ENCODE measurements around the gene RALGAPA1. TPM values are rescaled to one million over a fixed set of nuclear protein-coding genes. Genes with fewer than 3 reads are reported as not detected.
A peak's percentile ranks its signal among the peaks of the same experiment; 100 is the strongest.

RALGAPA1 gene
- total RNA-seq, 1 donor from 2014 or later = 61.0 TPM

GRCh38 chr14:35576260-35576659, 232.8 kb downstream of the RALGAPA1 start:
- no peaks in the 10 kb centered on the region for H3K9me3 Mint-ChIP-seq (ENCODE audit: unreplicated experiment)
- H3K27me3 Mint-ChIP-seq (ENCODE audit: unreplicated experiment) = no peaks in the 10 kb centered on the region

DNA sequence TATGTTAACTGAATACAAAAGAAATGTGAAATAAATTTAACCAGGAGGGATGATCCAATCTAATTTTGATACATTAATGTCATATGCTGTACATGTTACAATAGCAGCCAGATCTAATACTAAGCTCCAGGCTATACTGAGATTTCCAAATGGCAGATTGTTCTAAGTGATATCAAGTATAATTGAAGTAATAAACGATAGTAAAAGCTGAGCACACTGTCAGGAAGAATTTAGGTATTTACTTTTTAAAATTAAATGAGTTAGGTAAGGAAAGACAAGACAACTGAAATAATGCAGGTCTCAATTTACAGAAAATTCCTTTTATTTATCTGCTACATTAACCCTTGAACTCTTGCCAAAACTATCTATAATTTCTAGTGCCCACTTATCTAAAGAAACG, 235.2 kb downstream of the RALGAPA1 start:
- DNase-seq = no peak
- no peaks in the 10 kb centered on the region for H3K36me3 Mint-ChIP-seq (ENCODE audit: unreplicated experiment)
- no peak for TF ChIP-seq CTCF (IDR thresholded peaks at IDR 0.05; ENCODE audit: partially characterized antibody, unreplicated experiment)
- H3K4me1 Mint-ChIP-seq (ENCODE audit: low read depth, unreplicated experiment) = peaks cover 3% of the 10 kb centered on the region
- H3K4me3 Mint-ChIP-seq (ENCODE audit: unreplicated experiment) = no peak overlapping the region
- H3K9me3 Mint-ChIP-seq (ENCODE audit: unreplicated experiment) = no peaks in the 10 kb centered on the region
- no peak overlapping the region for H3K27ac Mint-ChIP-seq (ENCODE audit: unreplicated experiment)
- H3K27me3 Mint-ChIP-seq (ENCODE audit: unreplicated experiment) = no peaks in the 10 kb centered on the region

More at GRCh38 chr14:35576260-35576659, 232.8 kb downstream of the RALGAPA1 start:
- H3K36me3 Mint-ChIP-seq (ENCODE audit: unreplicated experiment) = no peaks in the 10 kb centered on the region
- no peak for DNase-seq
- H3K4me1 Mint-ChIP-seq (ENCODE audit: low read depth, unreplicated experiment) = peaks cover 3% of the 10 kb centered on the region
- no peak overlapping the region for H3K27ac Mint-ChIP-seq (ENCODE audit: unreplicated experiment)
- no peak overlapping the region for H3K4me3 Mint-ChIP-seq (ENCODE audit: unreplicated experiment)
- no peak for TF ChIP-seq CTCF (IDR thresholded peaks at IDR 0.05; ENCODE audit: partially characterized antibody, unreplicated experiment)

GRCh38 chr14:35571598-35571997, 237.5 kb downstream of the RALGAPA1 start:
- no peak for TF ChIP-seq CTCF (IDR thresholded peaks at IDR 0.05; ENCODE audit: partially characterized antibody, unreplicated experiment)
- no peak for DNase-seq
- Mint-ChIP-seq H3K9me3 (ENCODE audit: unreplicated experiment) (no peaks in the 10 kb centered on the region), H3K4me3 (ENCODE audit: unreplicated experiment) (no peak overlapping the region), H3K27me3 (ENCODE audit: unreplicated experiment) (no peaks in the 10 kb centered on the region), H3K27ac (ENCODE audit: unreplicated experiment) (no peak overlapping the region), H3K4me1 (ENCODE audit: low read depth, unreplicated experiment) (peaks cover 3% of the 10 kb centered on the region), H3K36me3 (ENCODE audit: unreplicated experiment) (no peaks in the 10 kb centered on the region)

- Mint-ChIP-seq H3K27ac (ENCODE audit: unreplicated experiment) (peak overlapping the region; percentile 33), H3K9me3 (ENCODE audit: unreplicated experiment) (no peaks in the 10 kb centered on the region), H3K36me3 (ENCODE audit: unreplicated experiment) (no peaks in the 10 kb centered on the region), H3K4me3 (ENCODE audit: unreplicated experiment) (no peak overlapping the region), H3K4me1 (ENCODE audit: low read depth, unreplicated experiment) (peaks cover 12% of the 10 kb centered on the region), H3K27me3 (ENCODE audit: unreplicated experiment) (no peaks in the 10 kb centered on the region)
- no peak for TF ChIP-seq CTCF (IDR thresholded peaks at IDR 0.05; ENCODE audit: partially characterized antibody, unreplicated experiment)
- no peak for DNase-seq
These were observed 243.1 kb downstream of the RALGAPA1 start for GRCh38 chr14:35565871-35566464.

- no peak for DNase-seq
- Mint-ChIP-seq H3K36me3 (ENCODE audit: unreplicated experiment) (no peaks in the 10 kb centered on the region), H3K4me3 (ENCODE audit: unreplicated experiment) (peak overlapping the region; percentile 63), H3K27ac (ENCODE audit: unreplicated experiment) (peak overlapping the region; percentile 91), H3K27me3 (ENCODE audit: unreplicated experiment) (no peaks in the 10 kb centered on the region), H3K9me3 (ENCODE audit: unreplicated experiment) (peaks cover 4% of the 10 kb centered on the region), H3K4me1 (ENCODE audit: low read depth, unreplicated experiment) (peaks cover 35% of the 10 kb centered on the region)
- TF ChIP-seq CTCF (IDR thresholded peaks at IDR 0.05; ENCODE audit: partially characterized antibody, unreplicated experiment) = no peak
These were observed 250.4 kb downstream of the RALGAPA1 start for GRCh38 chr14:35558680-35559079.
